IPS-NIHi11 (cell line): ENCODE results near the gene JAM3.
"Not testable (repeated sequence)": the region's sequence is repeated elsewhere in the genome, so short reads cannot be mapped to it uniquely, and the experiment has no call there.

ENCODE experiments used
- DNase-seq: peaks from one replicate; pipeline ENCODE4 v3.0.0; 2012; ENCODE audit warnings: mixed read lengths, low spot score

JAM3 gene

DNA sequence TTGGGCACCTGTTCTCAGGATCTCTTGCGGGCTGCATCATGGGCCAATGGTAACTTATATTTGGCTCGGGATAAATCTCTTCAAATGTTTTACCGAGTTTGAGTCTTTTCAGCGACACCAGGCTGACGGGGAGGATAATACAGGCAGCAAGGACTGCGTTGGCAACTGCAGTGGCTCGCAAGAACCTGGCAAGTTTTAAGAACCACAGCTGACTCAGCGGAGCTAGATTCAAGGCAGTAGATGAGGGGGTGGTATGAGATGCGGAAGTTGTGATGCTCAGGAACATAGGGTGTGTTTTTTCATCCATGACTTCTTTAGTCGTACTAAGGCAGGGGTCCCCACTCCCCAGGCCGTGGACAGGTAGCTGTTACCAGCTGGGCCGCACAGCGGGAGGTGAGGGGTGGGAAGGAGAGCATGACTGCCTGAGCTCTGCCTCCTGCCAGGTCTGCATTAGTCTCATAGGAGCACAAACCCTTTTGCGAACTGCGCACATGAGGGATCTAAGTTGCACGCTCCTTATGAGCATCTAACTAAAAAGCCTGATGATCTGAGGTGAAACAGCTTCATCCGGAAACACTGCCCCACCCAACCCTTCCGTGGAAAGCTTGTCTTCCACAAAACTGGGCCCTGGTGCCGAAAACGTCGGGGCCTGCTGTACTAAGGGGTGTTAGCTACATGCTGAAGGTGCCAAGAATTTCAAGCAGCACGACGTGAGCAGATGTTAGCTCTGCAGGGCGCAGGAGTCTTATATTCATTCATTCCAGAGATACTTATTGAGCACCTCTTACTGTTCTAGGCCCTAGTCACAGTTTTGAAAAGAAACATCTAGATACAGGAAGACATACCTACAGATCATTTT lies 6.4 kb upstream of the JAM3 start:
- DNase-seq, result no peak

DNA sequence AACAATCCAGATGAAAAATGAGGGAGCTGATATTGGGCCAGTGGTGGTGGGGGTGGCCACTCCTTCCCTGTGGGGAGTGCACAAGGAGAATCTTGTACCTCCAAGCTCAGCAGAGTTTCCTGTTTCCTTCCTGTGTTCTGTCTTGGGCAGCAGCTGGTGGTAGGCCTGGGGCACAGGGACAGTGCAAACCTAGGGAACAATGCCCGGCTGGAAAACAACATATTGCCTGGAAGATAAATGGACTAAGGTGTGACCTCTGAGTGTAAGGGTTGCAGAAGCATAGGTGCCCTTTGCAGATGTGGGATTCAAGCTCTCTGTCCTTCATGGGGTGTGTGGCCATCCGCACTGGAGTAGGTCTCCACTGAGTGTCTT lies 5.8 kb upstream of the JAM3 start:
- no peak for DNase-seq

DNA sequence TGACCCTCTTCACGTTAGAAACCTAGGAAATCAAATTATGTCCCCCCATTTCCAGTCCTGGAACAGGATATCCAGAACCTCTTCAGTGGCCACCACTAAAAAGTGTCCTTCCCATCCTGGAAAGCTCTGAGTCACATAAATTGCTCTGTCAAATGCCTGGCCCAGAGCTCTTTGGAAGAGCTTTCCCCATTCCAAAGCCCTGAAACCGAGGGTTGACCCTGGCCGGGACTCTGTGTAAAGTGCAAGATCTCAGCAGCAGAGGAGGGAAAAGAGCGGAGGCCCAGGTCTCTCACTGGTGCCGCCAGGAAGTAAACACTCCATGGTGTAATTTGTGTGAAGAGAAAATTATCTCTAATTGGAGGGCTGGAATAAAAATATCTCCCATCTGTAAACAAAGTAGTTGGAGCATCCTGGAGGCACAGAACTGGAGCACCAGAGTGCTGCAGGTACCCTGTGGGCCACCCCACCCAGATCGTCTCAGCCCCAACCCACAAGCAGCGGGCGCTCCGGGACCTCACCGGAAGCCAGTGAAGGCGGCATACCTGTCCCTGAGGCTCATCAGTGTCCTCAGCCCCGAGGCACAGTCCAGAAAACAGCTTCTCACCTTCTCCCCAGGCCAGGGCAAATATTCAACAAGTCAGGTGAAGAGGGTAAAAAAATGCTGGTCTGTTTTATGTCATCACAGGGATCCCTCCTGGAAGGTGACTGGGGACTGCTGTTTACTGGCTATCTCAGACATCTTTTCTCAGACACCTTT lies 4.7 kb upstream of the JAM3 start:
- no peak for DNase-seq

DNA sequence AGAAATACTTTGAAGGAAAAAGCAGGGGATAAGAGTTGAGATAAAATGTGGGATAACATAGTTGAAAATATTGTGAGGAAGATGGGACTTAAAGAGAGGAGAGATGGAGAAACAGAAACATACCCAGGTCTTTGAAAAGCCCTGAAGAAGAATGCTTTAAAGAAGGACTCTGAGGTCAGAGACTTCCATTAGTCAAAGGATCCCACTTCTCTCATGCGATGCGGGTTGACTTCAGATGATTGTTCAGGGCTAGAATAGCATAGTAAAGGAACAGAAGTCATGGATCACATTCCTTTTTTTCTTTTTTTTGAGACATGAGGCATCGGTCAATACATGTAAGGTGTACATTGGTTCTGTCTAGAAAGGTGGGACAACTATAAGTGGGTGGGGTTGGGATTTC lies 3.5 kb upstream of the JAM3 start:
- no peak for DNase-seq

DNA sequence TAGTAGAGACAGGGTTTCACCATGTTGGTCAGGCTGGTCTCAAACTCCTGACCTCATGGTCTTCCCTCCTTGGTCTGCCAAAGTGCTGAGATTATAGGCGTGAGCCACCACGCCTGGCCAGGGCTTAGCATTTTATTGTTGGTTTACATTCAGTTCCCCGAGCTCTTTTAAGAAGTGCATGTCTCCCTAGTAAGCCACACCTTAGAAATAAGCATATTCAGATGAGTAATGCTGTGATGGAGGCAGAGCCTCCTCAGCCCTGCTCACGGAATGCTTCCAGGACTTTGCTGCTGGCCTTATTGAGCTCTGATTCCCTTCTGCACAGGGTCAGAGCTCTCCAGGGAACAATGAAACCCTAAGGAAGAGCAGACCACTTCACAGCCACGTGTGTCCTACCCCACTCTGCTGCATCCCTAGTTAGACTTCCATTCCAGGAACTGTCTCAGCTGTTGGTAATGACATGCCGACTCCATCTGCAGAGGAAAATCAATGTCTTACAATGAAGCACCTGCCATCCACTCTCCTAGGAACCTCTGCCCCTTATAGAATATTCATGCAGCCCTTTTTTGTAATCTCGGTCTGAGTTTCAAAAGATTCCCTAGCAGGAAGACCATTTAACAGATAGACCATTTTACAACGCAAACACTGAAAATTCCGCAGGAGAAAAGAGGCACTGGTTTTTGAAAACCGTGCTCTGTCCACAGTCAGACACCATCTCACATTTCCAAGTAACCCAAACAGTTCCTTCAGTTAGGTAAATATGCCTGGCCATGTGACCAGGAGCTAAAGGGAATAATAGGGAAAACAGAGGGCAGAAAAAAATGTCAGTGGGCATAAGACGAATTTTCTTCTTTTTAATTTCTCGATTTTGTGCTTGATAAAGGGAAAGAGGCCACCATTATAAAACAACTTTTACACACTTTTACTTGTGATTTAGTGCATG lies 1.7 kb upstream of the JAM3 start:
- no peak for DNase-seq

DNA sequence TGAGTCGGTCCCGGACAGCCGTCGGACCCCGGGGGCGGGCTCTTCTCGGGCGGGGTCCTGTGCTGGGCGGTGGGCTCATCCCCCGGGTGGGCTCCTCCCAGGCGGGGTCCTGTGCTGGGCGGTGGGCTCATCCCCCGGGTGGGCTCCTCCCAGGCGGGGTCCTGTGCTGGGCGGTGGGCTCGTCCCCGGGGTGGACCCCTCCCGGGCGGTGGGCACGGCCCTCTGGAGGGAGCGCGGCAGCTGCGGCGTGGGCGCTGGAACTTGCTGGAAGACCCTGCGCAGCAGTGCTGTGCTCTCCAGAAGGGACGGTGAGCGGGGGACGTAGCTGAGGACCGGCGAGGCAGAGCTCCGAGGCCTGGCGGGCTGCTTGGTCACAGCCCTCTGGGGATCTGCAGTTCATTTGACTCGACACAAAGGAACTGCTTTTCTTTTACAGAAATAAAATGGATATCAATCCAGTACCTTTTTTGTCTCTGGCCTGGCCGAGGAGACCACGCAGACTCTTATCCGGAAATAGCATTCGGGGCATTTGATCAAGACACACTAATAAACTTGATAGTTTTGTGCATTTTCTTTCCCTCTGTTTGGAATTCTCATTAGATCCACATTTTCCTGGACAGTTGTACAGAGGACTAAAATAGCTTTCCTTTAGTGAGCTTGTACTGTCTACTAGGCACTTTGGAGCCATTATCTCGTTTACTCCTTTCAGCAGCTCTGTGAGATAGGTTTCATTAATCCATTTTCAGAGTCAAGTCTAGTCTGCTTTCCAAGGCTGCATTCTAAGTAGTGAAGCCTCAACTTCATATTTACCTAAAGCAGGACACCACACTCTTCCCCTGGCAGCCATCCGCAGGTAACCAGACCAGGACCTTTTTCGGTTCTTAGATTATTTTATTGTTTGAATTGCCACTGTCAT lies 812 bp downstream of the JAM3 start:
- peak; percentile 44 for DNase-seq

DNA sequence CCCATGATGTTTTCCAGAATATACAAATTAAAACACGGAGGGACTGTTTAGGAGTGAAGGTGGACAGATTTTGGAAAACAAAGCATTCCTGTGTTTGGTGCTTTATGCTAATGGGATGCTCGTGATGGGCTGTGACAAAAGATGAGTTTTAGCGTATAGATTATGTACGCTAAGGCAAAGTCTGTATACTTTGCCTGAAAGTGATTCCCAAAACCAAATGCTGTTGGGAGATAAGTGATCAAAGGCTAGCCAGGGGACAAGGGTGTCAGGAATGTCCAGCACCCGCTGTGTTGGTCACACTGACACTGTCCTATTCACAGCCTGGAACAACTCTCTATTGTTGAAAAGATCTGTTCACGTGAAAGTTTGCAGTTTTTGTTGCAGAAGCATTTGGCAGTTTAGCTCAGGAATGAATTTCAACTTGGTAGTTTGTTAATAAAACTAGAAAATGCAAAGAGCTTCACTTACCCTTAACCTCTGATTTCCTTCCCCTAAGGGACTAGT lies 1.5 kb downstream of the JAM3 start:
- DNase-seq, result no peak

DNA sequence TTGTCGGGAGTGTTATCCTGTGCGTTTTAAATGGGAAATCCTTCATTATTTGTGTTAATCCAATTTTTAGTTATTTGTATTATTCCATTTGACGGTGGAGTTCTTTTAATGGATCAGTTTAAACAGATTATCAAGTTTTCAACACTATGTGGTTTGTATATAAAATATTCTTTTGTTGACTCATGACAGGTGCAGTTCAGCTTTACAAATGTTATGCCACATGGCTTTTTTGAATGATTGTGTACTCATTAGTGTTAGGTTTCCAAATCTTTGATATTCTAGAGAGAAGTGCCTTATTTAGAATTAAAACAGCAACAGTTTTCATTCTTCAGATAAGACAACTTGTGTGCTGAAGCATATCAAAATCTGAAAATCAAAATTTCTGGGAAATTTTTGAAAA lies 2.4 kb downstream of the JAM3 start:
- no peak for DNase-seq

DNA sequence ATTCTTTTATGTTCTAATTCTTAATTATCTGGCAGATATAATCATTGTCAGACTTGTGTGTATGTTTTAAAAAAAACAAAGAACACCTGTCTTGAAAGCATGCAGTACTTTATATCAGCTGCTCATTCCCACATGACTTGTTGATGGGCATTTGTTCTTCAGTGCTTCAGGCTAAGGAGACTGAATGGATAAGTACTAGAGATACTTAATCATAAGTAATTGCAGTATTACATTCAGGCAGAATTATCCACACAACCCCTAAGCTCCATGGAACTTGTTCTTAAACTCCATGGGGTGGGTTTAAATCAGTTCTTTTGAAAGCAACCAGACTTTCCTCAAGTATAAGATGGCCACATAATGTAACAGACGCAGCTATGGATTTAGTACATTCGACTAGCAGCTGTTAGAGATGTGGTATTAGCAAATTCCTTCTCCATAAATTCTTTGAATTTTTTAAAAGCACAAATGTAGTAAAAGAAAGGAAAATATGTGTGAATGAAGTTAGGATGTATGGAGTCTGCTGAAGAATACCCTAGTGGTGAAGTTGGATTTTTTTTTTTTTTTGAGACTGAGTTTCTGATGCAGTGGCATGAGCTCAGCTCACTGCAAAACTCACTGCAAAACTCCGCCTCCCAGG lies 3.0 kb downstream of the JAM3 start:
- no peak for DNase-seq

DNA sequence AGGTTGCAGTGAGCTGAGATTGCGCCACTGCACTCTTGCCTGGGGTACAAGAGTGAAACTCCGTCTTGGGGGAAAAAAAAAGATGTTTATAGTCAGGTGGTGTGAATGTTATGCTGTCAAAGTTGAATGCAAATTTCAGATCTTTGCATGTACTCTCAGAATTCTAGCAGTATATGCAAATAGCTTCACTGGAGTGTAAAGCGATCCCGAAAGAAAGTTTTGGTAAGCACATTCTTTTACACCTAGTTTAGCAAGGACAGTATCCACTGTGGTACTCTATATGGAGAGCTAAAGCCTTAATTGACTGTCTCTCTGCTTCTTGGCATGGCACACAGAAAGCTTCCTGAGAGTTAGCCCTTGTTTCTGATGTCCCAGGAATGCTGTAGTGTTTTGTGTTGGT lies 4.0 kb downstream of the JAM3 start:
- no peak for DNase-seq

DNA sequence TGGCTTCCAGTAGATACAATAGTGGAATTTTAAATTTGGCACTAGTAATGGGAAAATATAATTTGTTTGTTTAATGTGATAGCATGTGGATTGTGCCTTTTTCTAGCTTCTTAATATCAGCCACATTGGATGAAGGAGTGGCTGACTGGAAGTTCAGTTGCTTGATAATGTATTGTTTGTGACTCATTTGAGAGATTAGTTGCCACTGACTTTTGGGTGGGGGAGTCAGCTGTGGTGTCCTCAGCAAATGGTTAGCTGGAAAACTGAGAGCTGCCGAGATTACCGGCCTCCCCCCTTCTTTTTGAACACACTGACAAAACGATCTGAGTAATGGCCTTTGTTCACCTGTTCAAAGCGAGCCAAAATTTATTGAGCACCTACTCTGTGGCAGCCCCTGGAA lies 5.5 kb downstream of the JAM3 start:
- DNase-seq, result no peak

DNA sequence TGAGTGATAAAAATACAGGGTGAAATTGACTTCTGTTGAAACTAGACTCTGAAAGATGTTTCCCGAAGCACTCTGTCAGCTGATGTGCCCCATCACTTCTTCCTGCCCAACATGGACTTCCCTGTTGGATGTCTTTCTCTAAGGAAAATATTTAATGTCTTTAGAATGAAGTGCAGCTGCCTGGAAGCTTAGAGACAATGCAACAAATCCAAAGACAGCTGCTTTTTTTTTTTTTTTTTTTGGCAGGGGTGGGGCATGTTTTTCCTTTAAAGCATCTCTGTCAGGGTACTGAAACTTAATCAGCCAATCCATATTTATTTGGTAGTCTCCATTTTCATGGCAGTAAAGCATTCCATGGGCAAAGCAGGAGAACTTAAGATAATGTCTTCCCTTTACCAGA lies 5.9 kb downstream of the JAM3 start:
- no peak for DNase-seq

DNA sequence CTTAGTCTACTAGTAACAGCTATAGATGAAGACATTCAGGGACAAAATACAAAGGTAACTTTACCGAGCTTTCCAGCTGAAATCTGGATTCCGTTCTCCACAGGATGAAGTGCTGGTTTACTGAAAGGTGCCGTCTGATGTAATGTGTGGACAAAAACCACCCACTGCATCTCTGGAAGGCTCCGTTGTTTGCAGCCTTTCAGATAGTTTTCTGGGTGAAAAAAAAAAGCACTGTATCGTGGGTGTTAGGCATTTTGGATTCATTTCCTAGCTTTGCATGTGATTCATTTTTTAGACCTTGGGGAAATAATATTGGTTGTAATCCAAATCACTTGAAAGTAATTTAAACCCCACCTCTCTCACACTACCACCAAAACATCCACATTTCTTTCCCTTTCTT lies 10.4 kb downstream of the JAM3 start:
- DNase-seq, result no peak

DNA sequence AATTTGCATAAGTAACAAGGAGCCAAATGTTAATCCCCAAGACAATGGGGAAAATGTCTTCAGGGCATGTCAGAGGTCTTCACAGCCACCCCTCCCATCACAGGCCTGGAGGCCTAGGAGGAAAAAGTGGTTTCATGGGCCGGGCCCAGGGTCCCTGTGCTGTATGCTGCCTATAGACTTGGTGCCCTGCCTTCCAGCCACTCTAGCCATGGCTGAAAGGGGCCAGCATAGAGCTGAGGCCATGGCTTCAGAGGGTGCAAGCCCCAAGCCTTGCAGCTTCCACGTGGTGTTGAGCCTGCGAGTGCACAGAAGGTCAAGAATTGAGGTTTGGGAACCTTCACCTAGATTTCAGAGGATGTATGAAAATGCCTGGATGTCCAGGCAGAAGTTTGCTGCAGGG lies 12.4 kb downstream of the JAM3 start:
- not testable (repeated sequence) for DNase-seq

DNA sequence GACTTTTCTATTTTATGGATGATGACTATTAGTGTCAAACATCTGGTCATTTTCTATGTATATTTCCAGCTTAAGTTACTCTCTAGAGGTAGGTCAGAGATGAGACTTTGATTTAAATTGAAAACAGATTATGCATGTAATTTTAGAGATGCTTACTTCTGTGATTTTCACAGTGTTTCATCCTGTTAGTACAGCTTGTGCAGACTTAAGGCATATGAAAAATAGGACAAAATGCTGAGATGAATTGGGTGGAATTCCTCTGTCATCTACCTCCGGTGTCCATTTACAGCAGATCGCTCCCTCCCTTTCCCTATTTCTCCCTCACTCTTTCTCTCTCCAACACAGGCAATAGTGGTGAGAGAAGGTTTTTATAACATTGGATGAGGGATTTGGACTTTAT lies 14.1 kb downstream of the JAM3 start:
- no peak for DNase-seq

DNA sequence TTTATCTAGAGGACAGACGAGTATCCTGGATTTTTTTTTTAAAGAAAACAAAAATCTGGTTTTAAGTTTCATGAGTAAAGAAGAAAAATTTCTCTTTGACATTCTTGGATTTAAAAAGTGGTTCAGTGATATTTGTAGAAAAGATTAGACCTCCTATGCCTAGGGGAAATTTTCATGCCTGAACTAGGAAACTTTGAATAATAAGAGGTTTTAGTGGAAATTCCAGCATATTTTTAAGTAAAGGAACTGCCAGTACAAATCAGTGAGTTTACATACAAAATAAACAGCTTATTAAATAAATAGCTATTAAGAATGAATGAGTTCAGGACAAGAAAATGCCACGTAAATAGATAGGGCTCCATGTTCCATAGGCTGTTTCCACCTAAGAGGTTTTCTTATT lies 17.5 kb downstream of the JAM3 start:
- DNase-seq, result no peak

DNA sequence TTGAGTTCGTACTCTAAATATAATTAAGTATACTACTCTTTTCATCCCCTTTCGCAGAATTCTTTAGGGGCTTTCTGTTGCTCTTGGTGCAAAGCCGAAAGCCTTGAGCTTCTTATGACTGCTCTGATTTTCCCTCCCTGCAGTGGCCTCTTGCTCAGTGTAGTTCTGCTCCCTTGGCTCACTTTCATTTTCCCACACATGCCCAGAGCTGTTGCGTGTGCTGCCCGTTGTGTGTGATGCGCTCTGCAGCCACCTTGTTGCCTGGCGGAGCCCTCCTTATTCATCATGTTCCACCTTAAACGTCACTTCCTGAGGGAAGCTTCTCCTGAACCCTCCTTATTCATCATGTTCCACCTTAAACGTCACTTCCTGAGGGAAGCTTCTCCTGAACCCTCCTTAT lies 23.1 kb downstream of the JAM3 start:
- not testable (repeated sequence) for DNase-seq

DNA sequence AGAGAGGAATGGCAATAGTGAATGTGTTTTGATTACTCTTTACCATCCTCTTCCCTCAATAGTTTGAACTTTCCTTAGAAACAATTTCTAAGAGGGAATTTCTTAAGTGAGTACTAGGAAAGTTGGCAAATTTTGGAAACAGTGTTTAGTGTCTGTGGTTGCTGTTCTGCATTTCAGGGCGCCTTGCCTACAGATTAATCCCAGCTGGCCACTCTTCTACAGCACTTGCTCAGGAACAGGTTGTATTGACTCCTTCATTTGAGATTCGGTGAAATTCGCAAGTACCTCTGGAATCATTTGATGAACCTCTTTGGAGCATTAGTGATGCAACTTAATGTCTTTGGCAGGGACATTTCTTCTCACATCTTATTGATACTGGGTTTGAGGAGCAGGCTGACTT lies 28.3 kb downstream of the JAM3 start:
- no peak for DNase-seq

DNA sequence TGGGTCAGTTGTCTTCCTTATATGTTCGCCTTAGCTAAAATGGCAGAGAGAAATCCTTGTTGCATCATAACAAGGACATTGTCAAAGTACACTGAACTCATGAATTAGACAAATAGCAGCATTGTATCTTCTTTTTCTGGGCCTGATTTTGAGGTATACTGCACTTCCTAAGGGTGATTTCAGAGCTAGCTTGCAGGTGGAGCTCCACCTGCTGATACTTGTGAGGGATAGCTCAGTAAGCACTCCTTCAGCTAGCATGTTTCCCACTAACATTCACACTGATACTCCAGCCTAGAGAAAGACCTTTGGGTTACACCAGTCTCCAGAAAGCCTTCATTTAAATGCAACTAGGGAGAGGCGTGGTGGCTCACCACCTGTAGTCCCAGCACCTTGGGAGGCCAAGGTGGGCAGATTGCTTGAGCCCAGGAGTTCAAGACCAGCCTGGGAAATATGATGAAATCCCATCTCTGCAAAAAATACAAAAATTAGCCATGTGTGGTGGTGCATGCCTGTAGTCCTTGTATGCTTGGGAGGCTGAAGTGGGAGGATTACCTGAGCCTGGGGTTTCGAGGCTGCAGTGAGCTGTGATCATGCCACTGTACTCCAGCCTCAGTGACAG lies 29.8 kb downstream of the JAM3 start:
- peak; percentile 37 for DNase-seq

DNA sequence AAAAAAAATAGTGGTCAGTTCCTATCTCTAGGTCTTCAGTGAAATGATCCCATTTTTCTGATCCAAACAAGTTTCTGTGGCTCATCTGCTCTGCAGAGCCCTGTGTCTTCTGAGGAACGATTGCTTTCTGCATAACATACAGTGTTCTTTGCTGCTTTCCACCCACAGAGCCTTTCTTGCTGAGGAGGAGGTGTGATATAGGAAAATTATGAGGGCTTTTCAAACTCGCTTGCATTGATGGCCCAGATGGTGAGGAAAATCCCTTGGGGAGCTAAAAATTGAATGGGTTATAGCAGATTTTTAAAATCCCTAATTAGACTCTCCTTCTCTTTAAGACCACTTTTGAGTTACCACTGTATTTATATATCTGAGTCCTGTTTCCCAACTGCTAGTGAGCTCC lies 31.3 kb downstream of the JAM3 start:
- DNase-seq, result no peak
